Caco-2 (cell line): ENCODE results near the gene RIMKLA. TPM values are rescaled to one million over a fixed set of nuclear protein-coding genes. Genes with fewer than 3 reads are reported as not detected.

Experiments used
- BruUV-seq: library from RNA; stranded (reverse); fragments of 400-500 nt; replicated peaks from 2 replicates; lab custom pipeline; 2021; lab: Mats Ljungman, UMichigan
- CTCF ChIA-PET: fragments of 300-600 bp; sonication (Branson Sonifier 250); formaldehyde crosslinking; loops from one replicate; lab custom pipeline; 2022; ENCODE audit warnings: antibody characterized with exemption; lab: Charles Lee
- POLR2A ChIA-PET: fragments of 300-600 bp; sonication (Branson Sonifier 250); formaldehyde crosslinking; loops from one replicate; lab custom pipeline; 2022; ENCODE audit warnings: antibody characterized with exemption; lab: Charles Lee
- DNase-seq, 2 experiments: peaks; one replicate each; pipeline versions ENCODE4 v3.0.0 to v3.0.0-alpha.2; 2020 to 2022
- H3K27me3 ChIP-seq: replicated peaks from 2 replicates; pipeline ENCODE4 v1.6.0; 2011; ENCODE audit warnings: low read length; ENCODE audit not compliant: control insufficient read depth, insufficient read depth
- H3K36me3 ChIP-seq: 2 replicates; pipeline ENCODE4 v1.5.1; 2011; ENCODE audit warnings: low read length; ENCODE audit not compliant: control insufficient read depth, insufficient read depth
- H3K4me1 ChIP-seq: fragments of 250-450 bp; sonication (Bioruptor Pico); 2 replicates; pipeline ENCODE4 v1.5.1; 2020; ENCODE audit warnings: mild to moderate bottlenecking
- H3K4me3 ChIP-seq: 2 replicates; pipeline ENCODE4 v1.5.1; 2011; ENCODE audit warnings: low read depth, mild to moderate bottlenecking, control low read depth, low read length
- H3K9me3 ChIP-seq: fragments of 250-450 bp; sonication (Bioruptor Pico); 2 replicates; pipeline ENCODE4 v1.5.1; 2020; ENCODE audit warnings: mild to moderate bottlenecking, moderate library complexity
- H3K27ac Mint-ChIP-seq: one replicate; pipeline ENCODE4 v1.8.0; 2022; ENCODE audit warnings: mixed read lengths; ENCODE audit not compliant: unreplicated experiment
- H3K27me3 Mint-ChIP-seq: one replicate; pipeline ENCODE4 v1.8.0; 2022; ENCODE audit warnings: mixed read lengths; ENCODE audit not compliant: insufficient read depth, unreplicated experiment
- H3K36me3 Mint-ChIP-seq: one replicate; pipeline ENCODE4 v1.8.0; 2022; ENCODE audit warnings: mild to moderate bottlenecking, mixed read lengths; ENCODE audit not compliant: insufficient read depth, unreplicated experiment
- H3K4me1 Mint-ChIP-seq: one replicate; pipeline ENCODE4 v1.8.0; 2022; ENCODE audit warnings: low read depth, mixed read lengths; ENCODE audit not compliant: unreplicated experiment
- H3K4me3 Mint-ChIP-seq: one replicate; pipeline ENCODE4 v1.8.0; 2022; ENCODE audit warnings: mild to moderate bottlenecking, moderate library complexity, mixed read lengths; ENCODE audit not compliant: unreplicated experiment
- H3K9me3 Mint-ChIP-seq: one replicate; pipeline ENCODE4 v1.8.0; 2022; ENCODE audit warnings: mixed read lengths; ENCODE audit not compliant: unreplicated experiment
- intact Hi-C: fragments of 100-400 bp; cut with micrococcal nuclease; formaldehyde crosslinking; loops from one replicate; pipeline ENCODE4 v1.10.0; 2022; ENCODE audit not compliant: unreplicated experiment
- total RNA-seq: library from RNA; stranded (reverse); gene quantifications from 2 replicates; pipeline ENCODE4 v1.2.3, GENCODE V29; 2022
- TF ChIP-seq, protein P1 (sequence below), 2 experiments: fragments of 200-600 bp in 1 of 2; IDR thresholded peaks; 1 replicate in 1 of 2; 2 replicates in 1 of 2; pipeline versions ENCODE4 v1.5.1 to v1.8.0; 2011 to 2022; ENCODE audit warnings: antibody characterized with exemption in 1 of 2, control low read depth in 1 of 2, inconsistent platforms in 1 of 2, low read depth in 1 of 2, low read length in 1 of 2, mild to moderate bottlenecking in 1 of 2, moderate library complexity in 1 of 2; ENCODE audit not compliant: insufficient read depth in 1 of 2, severe bottlenecking in 1 of 2, unreplicated experiment in 1 of 2

RIMKLA gene
- total RNA-seq, 1 experiment from 2014 or later, result 12.4 TPM

DNA sequence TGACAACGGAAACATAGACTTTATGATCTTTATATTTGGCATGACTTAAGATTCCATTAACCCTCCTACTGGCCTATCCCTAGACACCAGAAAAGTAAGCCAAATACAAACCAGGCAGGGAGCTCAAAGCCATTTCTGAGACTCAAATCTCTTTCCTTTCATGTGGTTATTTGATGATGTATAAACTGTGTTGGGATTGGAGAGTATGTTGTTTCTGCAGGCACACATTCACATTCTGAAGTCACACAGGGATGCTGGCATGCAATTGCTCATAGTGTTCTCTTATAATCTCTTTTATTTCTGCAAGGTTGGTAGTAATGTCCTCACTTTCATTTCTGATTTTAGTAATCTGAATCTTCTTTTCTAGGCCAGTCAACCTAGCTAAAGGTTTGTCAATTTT is 69.5 kb downstream of the RIMKLA start:
- H3K4me1 ChIP-seq, result peaks cover 10% of the 10 kb centered on the region
- H3K4me3 Mint-ChIP-seq, result no peak overlapping the region
- no peaks in the 10 kb centered on the region for H3K36me3 ChIP-seq
- no peaks in the 10 kb centered on the region for H3K9me3 ChIP-seq
- no peaks in the 10 kb centered on the region for H3K27me3 ChIP-seq
- H3K27me3 Mint-ChIP-seq, result no peaks in the 10 kb centered on the region
- TF ChIP-seq, protein P1, sequence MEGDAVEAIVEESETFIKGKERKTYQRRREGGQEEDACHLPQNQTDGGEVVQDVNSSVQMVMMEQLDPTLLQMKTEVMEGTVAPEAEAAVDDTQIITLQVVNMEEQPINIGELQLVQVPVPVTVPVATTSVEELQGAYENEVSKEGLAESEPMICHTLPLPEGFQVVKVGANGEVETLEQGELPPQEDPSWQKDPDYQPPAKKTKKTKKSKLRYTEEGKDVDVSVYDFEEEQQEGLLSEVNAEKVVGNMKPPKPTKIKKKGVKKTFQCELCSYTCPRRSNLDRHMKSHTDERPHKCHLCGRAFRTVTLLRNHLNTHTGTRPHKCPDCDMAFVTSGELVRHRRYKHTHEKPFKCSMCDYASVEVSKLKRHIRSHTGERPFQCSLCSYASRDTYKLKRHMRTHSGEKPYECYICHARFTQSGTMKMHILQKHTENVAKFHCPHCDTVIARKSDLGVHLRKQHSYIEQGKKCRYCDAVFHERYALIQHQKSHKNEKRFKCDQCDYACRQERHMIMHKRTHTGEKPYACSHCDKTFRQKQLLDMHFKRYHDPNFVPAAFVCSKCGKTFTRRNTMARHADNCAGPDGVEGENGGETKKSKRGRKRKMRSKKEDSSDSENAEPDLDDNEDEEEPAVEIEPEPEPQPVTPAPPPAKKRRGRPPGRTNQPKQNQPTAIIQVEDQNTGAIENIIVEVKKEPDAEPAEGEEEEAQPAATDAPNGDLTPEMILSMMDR (IDR thresholded peaks at IDR 0.05; ENCODE audit: insufficient read depth in 1 of 2, low read depth in 1 of 2, low read length in 1 of 2, severe bottlenecking in 1 of 2, unreplicated experiment in 1 of 2), result no peak
- CTCF ChIA-PET, result no interaction called here
- POLR2A ChIA-PET, result no interaction called here
- H3K4me3 ChIP-seq, result no peak overlapping the region
- intact Hi-C loops, result no loop called here
- no peak overlapping the region for H3K27ac Mint-ChIP-seq
- no TSS peak for BruUV-seq
- no peak for DNase-seq
- peaks cover 16% of the 10 kb centered on the region for H3K4me1 Mint-ChIP-seq
- H3K36me3 Mint-ChIP-seq, result no peaks in the 10 kb centered on the region
- H3K9me3 Mint-ChIP-seq, result no peaks in the 10 kb centered on the region

DNA sequence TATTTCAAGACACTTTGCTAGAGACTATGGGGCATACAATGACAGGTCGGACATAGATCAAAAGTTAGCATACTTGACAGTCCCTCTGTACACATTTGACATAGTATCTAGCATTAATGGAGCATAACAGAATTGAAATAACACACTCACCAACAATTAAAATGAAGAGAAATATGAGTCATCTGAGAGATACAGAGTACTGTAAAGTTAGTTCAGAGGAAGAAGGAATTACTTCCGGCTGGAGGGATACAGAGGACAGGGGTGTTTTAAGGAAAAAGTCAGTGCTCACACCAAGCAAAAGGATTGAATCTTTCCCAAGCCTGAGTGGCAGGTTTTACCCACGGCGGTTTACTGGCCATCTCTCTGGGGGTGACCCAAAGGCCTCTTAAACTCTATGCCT is 72.8 kb downstream of the RIMKLA start:
- intact Hi-C loops, result no loop called here
- TF ChIP-seq, protein P1 (IDR thresholded peaks at IDR 0.05; ENCODE audit: insufficient read depth in 1 of 2, low read depth in 1 of 2, low read length in 1 of 2, severe bottlenecking in 1 of 2, unreplicated experiment in 1 of 2), result no peak
- H3K36me3 ChIP-seq, result no peaks in the 10 kb centered on the region
- no TSS peak for BruUV-seq
- no peak overlapping the region for H3K4me3 Mint-ChIP-seq
- peaks cover 24% of the 10 kb centered on the region for H3K4me1 Mint-ChIP-seq
- ChIA-PET POLR2A (no interaction called here), CTCF (no interaction called here)
- H3K4me3 ChIP-seq, result no peak overlapping the region
- H3K9me3 ChIP-seq, result no peaks in the 10 kb centered on the region
- H3K4me1 ChIP-seq, result peaks cover 17% of the 10 kb centered on the region
- peaks cover 17% of the 10 kb centered on the region for H3K36me3 Mint-ChIP-seq
- no peaks in the 10 kb centered on the region for H3K9me3 Mint-ChIP-seq
- peak overlapping the region; percentile 14 for H3K27ac Mint-ChIP-seq
- H3K27me3 ChIP-seq, result no peaks in the 10 kb centered on the region
- no peaks in the 10 kb centered on the region for H3K27me3 Mint-ChIP-seq
- no peak for DNase-seq

DNA sequence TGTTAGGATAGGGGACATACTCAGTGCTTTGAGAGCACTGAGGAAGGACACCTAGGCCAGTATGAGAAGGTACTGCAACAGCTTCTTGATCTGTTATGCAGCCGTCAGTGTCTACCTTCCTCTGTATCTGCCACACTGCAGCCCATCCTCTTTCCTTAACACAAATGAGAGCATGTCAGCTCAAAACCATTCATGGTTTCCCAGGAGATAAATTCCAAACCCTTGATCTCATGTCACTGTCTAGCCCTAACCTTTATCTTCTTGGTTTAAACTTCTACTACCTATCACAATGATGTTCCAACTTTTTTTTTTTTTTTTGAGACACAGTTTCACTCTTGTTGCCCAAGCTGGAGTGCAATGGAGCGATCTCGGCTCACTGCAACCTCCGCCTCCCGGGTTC is 73.8 kb downstream of the RIMKLA start:
- Mint-ChIP-seq H3K27ac (peak overlapping the region; percentile 85), H3K27me3 (no peaks in the 10 kb centered on the region), H3K4me1 (peaks cover 25% of the 10 kb centered on the region), H3K36me3 (peaks cover 18% of the 10 kb centered on the region), H3K9me3 (no peaks in the 10 kb centered on the region), H3K4me3 (no peak overlapping the region)
- H3K4me3 ChIP-seq, result no peak overlapping the region
- TF ChIP-seq, protein P1 (IDR thresholded peaks at IDR 0.05; ENCODE audit: insufficient read depth in 1 of 2, low read depth in 1 of 2, low read length in 1 of 2, severe bottlenecking in 1 of 2, unreplicated experiment in 1 of 2), result no peak
- ChIA-PET POLR2A (no interaction called here), CTCF (interaction anchor here (0.7 kb wide), 1 partner anchor 53 kb away, joined by 6 read pairs; no protein-coding TSS in a partner anchor)
- peaks cover 17% of the 10 kb centered on the region for H3K4me1 ChIP-seq
- intact Hi-C loops, result no loop called here
- no peaks in the 10 kb centered on the region for H3K9me3 ChIP-seq
- H3K36me3 ChIP-seq, result no peaks in the 10 kb centered on the region
- no TSS peak for BruUV-seq
- no peak for DNase-seq
- no peaks in the 10 kb centered on the region for H3K27me3 ChIP-seq
